WERI-Rb-1 (cell line): ENCODE data around the gene ELP4.

ENCODE experiments used
- DNase-seq: peaks from one replicate; pipeline ENCODE4 v3.0.0-alpha.2; 2020
- H3K27ac ChIP-seq: fragments of 250-450 bp; sonication (Bioruptor Pico); 2 replicates; pipeline ENCODE4 v1.5.1; 2020; ENCODE audit warnings: mild to moderate bottlenecking, moderate library complexity
- H3K27me3 ChIP-seq: fragments of 250-450 bp; sonication (Bioruptor Pico); 2 replicates; pipeline ENCODE4 v1.5.1; 2021; ENCODE audit warnings: mild to moderate bottlenecking, low read depth, moderate library complexity; ENCODE audit not compliant: insufficient read depth, severe bottlenecking
- H3K36me3 ChIP-seq: fragments of 250-450 bp; sonication (Bioruptor Pico); 2 replicates; pipeline ENCODE4 v1.5.1; 2020; ENCODE audit warnings: mild to moderate bottlenecking, moderate library complexity
- H3K4me3 ChIP-seq: 2 replicates; pipeline ENCODE4 v1.5.1; 2011; ENCODE audit warnings: low read depth, mild to moderate bottlenecking, control low read depth, low read length
- H3K9me3 ChIP-seq: fragments of 250-450 bp; sonication (Bioruptor Pico); 2 replicates; pipeline ENCODE4 v1.5.1; 2021; ENCODE audit warnings: mild to moderate bottlenecking, moderate library complexity; ENCODE audit not compliant: severe bottlenecking
- CTCF ChIP-seq: IDR thresholded peaks from 2 replicates; pipeline ENCODE4 v1.5.1; 2011; ENCODE audit warnings: low read depth, mild to moderate bottlenecking, control low read depth, inconsistent platforms, low read length

Gene ELP4

GRCh38 chr11:31643857-31644256 is 134.3 kb downstream of the ELP4 start:
- Histone ChIP-seq H3K27me3 (no peaks in the 10 kb centered on the region), H3K36me3 (no peaks in the 10 kb centered on the region), H3K27ac (no peak overlapping the region), H3K9me3 (no peaks in the 10 kb centered on the region), H3K4me3 (no peak overlapping the region)
- peak; percentile 5 for DNase-seq
- TF ChIP-seq CTCF: no peak

- no peak overlapping the region for H3K27ac ChIP-seq
- no peak for TF ChIP-seq CTCF
- H3K27me3 ChIP-seq: no peaks in the 10 kb centered on the region
- no peak overlapping the region for H3K4me3 ChIP-seq
- no peak for DNase-seq
- H3K9me3 ChIP-seq: no peaks in the 10 kb centered on the region
- H3K36me3 ChIP-seq: no peaks in the 10 kb centered on the region
Observed at GRCh38 chr11:31645747-31646146, 136.2 kb downstream of the ELP4 start.

DNA sequence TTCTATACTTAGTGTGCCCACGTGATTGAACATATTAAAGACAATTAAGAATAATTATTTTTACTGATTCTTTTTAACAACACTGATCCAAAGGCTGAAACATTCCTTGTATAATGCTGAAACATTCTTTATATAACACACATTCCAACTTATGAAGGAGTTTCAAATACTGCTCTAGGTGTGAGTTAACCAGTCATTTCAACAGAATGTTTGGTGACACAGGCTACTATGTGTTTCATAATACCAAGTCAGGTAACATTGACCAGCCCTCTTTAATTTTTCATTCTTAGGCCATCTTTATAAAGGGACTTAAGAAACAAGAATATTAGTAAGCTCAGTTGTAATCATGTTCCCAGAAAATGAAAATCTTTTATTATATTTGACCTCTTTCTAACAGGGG is 136.6 kb downstream of the ELP4 start:
- Histone ChIP-seq H3K36me3 (no peaks in the 10 kb centered on the region), H3K9me3 (no peaks in the 10 kb centered on the region), H3K27me3 (no peaks in the 10 kb centered on the region), H3K27ac (no peak overlapping the region), H3K4me3 (no peak overlapping the region)
- no peak for DNase-seq
- no peak for TF ChIP-seq CTCF

DNA sequence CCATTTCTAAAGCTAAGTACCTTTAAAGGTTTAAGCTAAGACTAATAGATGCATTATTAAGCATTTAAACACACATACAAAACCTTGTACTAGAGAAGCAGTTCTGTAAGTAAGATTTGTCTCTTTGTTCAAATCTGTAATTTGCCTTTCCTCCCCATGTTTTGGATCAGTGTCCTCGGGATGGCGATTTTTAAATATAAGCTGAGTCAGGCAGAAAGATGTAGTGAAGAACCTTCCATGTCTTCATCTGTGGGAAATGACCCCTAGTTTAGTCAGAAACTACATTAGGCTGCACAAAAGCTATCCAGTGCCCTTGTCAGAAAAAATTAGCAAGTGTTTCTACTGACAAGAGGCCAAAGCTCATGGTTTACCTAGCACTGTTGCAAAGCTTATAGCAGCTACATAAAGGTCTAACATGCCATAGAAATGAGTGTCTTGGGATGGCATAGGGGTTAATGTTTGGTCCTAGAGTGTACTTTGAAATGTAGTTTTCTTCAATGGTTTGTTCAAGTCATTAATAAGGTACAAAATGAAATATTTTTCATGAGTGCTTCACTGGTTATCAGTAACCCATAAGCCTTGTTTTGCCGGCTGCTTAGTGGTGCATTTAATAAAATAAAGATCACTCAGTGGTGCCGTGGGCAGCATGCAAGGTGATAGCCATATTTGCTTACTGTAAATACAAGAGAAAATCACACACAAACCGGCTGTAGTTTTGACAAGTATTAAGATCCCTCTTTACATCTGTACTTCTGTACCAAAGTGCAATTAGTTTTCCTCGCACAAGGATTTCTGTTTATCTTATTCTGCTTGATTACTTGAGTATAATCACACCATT is 139.8 kb downstream of the ELP4 start:
- TF ChIP-seq CTCF: no peak
- H3K27me3 ChIP-seq: no peaks in the 10 kb centered on the region
- H3K36me3 ChIP-seq: no peaks in the 10 kb centered on the region
- H3K4me3 ChIP-seq: no peak overlapping the region
- DNase-seq: no peak
- H3K9me3 ChIP-seq: no peaks in the 10 kb centered on the region
- H3K27ac ChIP-seq: no peak overlapping the region

GRCh38 chr11:31651208-31651607 is 141.6 kb downstream of the ELP4 start:
- DNase-seq: no peak
- Histone ChIP-seq H3K9me3 (no peaks in the 10 kb centered on the region), H3K27me3 (no peaks in the 10 kb centered on the region), H3K4me3 (no peak overlapping the region), H3K27ac (no peak overlapping the region), H3K36me3 (no peaks in the 10 kb centered on the region)
- no peak for TF ChIP-seq CTCF

GRCh38 chr11:31651822-31652221 is 142.3 kb downstream of the ELP4 start:
- Histone ChIP-seq H3K4me3 (no peak overlapping the region), H3K27me3 (no peaks in the 10 kb centered on the region), H3K36me3 (no peaks in the 10 kb centered on the region), H3K27ac (no peak overlapping the region), H3K9me3 (no peaks in the 10 kb centered on the region)
- TF ChIP-seq CTCF: no peak
- no peak for DNase-seq
